Hematopoietic multipotent progenitor cell treated with erythropoietin and hydrocortisone succinate and interleukin-3 and kit ligand, for 17 days (in vitro differentiated cells): Measurements from ENCODE around the gene FBF1.

ENCODE experiments used
- DNase-seq: peaks from one replicate; pipeline ENCODE4 v3.0.0-alpha.2; 2015; ENCODE audit warnings: low spot score

Gene FBF1

DNA sequence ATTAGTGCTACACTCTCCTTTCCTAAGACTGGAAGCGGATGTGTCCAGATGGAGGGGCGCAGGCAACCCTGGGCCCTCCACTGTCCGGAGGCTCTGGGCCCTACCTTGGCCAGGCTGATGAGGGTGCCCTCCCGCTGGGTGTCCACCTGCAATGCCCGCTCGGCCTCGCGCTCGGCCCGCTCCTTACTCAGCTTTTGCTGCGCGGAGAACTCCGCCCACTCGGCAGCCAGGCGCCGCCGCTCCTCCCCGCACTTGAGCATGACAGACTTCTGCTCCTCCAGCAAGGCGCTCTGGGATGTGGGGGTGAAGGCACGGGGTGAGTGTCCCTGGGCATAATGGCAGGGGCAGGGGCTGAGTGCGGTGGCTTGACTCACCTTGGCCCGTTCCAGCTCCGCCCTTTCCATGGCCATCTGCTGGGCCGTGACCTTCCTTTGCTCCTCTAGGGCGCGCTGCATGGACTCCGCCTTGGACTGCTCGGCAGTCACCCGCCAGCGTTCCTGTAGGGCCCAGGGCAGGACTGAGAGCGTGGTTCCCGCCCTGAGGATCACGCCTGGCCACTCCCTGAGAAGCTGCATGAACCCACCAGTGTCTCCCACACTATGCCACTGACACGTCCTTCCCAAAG lies 26.1 kb downstream of the FBF1 start:
- DNase-seq, result no peak

DNA sequence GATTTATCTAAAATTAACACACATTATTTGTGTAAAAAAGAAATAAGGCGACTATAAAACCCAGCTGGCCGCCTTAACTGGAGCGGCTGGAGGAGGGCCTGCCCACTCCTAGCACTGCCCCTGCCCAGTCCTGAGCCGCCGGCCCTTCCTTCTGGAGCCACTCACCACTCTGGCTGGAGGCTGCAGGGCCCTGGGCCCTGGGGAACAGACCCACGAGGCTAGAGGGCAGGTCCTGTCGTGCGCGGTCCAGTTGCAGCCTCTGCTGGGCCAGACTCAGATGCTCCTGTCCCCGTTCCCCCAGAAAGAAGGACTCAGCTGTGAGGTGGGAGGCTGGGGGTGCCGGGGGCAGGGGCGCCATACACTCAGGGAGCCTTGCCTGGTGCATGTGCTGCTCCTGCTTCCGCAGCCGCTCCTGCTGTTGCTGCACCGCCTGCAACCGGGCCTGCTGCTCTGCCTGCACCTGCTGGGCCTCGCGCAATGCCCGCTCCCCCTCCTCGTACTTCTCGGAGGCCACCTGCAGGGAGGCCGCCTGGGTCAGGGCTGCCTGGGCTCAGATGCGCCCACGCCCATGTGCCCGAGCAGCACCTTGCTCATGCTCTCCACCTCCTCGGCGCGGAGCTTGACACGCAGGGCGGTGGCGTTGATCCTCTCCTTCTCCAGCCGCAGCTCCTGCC lies 27.2 kb downstream of the FBF1 start:
- DNase-seq, result no peak

DNA sequence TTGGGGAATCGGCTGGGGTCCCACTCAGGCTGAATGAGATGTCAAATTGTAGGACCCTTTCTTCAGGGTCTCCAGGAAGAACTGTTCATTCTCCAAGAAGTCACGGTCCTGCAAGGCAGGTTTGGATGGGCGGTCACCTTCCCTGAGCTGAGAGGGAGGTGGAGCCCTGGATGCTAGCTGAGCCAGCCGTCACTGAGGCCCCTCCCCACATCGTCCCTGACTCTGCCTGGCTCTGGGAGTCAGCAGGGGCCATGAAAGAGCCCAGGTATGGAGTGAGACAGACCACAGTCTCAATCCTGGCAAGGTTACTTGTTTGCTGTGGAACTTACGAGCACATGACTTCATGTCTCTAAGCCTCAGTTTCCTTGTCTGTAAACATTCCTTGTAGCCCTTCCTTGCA lies 30.1 kb downstream of the FBF1 start:
- DNase-seq, result no peak

DNA sequence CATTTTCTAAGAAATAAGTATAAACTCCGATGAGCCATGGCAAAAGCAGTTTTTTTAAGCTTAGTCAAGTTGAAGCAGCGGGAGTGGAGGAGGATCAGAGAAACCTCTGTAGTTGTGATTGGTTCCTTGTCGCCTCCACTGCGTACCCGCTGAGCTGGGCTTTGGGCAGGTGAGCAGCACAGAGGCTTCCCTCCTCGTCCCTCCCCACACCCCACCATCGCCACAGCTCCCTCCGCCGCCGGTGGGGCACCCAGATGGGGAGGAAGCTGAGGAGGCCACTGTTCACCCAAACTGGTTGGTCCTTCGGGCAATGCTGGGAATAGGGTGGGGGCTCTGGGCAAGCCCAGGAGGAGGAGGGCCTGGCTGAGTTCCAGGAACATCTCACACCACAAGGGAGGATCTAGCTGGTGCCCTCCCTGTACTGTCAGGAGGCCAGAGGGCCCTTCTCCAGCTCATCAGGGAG lies 31.0 kb downstream of the FBF1 start:
- no peak for DNase-seq

DNA sequence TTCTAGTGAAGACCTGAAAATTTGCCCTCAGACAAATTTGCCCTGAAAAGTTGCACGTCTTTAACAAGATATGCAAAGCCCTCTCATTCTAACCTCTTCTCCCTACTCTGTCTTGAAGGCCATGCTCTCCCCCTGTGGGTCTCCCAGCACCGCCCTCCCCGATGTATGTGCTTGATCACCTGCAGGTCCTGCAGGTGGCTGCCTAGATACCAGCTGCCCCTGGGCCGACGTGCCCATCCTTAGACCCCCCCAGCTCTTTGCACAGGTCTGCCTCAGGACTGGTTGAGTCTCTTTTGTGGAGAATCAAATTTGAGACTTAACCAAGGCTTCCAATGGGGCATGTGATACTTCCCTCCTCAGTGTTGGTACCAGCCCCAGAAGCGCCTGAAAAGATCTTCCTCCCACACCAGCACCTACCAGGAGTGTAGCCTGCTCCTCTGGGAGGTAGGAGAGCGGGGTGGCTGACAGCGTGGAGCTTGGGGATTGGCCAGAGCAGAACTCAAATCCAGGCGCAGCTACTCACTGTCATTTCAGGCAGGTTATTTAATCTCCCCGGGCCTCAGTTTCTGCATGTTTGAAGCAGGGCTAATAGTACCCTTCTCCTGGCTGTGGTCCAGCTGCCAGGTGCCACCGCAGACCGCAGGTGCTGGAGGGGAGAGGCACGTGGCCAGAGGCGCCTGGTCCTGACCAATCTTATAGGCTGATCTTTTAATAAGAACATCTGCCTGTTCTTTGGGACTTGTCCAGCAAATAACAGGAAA lies 31.6 kb downstream of the FBF1 start:
- no peak for DNase-seq

DNA sequence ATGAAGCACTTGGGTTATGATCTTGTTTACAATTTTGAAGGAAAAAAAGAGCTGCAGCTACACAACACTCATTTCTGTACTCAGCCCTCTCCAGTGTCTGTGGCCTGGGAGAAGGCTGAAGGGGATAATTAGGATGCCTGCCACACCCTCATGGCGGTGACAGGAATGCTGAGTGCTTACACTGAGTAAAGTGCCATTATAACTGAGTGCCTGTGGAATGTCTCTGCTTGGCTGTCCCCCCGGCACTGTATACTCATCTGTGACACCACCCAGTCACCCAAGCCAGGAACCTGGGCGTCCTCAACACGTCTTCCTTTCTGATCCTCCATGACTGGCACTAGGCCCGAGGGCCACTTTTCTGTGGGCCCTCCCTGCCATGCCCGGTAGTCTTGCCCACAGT lies 32.6 kb downstream of the FBF1 start:
- DNase-seq, result no peak

DNA sequence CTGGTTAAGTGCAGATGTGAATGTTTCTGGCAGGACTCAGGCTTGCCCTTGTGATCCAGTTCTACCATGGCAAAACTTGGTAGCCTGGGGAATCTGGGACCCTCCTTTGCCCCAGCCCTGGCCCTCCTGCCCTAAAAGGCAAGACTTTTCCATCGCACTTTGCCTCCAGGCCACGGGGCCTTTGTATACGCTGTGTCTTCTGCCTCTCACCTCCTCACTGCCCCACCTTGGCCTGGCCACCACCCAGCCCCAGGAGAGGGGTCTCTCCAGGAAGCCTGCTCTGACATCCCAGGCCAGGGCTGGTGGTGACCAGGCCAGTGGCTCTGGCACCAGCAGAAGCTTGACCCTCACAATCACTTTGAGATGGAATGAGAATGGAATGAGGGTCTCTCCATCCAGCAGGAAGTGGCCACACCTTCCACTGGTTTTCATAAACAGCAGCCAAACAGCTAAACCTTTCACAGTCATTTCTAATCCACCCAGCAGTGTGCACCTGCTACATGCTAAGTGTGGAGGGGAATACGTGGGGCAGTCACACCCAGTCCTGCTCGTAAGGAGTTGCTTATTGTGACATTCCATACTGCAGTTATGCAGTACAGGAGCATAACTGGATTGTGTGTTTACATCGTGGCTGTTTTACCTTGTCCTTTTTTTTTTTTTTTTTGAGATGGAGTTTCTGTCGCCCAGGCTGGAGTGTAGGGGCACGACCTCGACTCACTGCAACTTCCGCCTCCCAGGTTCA lies 34.5 kb downstream of the FBF1 start:
- no peak for DNase-seq

DNA sequence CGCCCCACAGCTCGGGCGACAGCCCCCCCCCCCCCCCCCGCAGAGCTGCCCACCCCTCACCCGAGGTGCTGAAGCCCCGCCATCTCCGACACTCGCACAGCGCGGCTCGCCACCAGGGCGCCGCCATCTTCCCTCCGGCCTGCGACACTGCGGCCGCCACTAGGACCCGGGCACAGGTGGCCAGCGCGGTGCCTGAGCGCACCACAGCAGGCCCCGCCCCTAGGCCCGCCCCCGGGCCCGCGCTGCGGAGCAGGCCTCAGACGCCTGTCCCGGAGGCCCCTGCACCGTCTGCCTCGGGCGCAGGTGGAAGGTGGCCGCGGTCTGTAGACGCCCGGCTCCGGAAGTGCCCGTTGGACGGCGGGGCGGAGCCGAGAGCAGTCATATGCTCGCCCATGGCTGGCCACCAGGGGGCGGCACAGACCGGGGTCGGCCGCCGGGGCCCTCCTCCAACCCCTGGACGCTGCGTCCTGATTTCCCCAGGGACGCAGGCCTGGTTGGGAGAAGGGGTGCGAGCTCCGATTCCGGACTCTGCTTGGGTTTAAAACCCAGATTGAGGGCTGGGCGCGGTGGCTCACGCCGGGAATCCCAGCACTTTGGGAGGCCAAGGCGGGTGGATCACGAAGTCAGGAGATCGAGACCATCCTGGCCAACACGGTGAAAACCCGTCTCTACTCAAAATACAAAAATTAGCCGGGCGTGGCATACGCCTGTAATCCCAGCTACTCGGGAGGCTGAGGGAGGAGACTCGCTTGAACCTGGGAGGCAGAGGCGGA lies 35.9 kb downstream of the FBF1 start, which contains the start of gene MRPL38:
TSS of gene MRPL38 (minus strand) at position 136 of the 773 bp plus-strand sequence. CDS start at position 127, 9 bp downstream.
- DNase-seq, result peak; percentile 93

DNA sequence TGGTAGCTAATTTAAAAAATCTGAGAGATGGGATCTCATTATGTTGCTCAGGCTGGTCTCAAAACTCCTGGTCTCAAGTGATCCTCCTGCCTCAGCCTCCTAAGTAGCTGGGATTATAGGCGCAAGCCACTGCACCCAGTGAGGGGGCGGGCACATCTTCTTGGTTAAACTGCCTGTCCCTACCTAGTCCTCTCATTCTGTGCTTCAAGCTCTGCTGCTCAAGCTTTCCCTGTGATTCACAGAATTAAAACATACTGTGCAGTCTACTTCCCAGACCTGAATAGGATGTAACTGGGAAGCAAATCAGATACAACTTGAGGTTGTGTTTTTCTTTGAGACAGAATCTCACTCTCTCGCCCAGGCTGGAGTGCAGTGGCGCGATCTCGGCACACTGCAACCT lies 38.4 kb downstream of the FBF1 start:
- no peak for DNase-seq

DNA sequence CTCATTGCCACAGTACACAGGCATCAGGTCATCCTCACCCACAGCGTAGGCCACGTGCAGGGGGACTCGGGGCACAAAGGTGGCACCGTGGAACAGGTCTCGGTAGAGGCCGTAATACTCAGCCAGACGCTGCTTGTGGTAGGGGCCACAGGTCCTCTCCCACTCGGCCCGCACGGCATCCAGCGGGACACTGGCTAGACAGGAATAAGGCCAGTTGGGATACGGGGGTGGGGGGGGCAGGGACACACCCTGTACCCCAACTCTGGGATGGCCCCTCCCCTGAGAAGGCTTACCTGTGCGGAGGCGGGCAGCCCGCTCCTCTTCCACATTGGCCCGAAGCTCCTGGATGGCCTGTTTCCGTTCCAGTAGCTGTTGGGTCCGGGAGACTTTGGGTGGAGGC lies 39.1 kb downstream of the FBF1 start:
- DNase-seq, result no peak

DNA sequence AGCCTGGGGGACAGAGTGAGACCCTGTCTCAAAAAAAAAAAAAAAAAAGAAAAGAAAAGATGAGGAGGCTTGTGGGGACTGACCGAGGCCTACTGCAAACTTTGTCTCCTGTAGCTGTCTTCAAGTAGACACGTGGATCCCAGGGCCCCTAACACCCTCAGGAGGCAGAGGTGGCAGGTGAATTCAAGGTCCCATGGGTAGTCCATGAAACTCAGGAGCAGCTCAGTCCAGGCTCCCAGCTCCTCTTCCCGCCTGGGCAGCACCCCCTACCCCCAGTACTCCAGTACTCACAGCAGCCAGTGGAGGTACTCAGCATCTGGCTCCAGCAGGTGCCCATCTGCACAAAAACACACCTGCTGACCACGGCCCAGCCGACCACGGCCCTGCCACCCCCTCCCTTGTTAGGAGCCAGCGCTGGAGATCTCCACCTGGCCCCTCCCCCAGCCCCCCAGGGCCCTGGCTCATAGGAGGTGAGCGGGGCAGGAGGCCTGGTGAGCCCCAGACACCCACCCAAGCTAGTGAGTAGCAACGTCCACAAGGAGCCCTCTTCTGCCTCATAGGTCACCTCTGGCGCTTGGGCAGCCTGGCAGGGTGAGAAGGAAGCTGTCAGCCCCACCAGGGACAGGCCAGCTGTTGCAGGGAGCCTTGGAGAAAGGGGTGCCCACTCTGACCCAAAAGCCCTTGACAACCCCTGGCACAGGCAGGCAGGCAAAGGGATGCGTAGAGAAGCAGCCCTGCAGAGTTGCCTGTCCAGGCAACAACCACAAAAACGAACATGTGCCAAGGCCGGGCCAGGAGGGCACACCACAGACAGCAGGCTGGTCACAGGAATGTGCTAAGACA lies 39.9 kb downstream of the FBF1 start:
- no peak for DNase-seq

DNA sequence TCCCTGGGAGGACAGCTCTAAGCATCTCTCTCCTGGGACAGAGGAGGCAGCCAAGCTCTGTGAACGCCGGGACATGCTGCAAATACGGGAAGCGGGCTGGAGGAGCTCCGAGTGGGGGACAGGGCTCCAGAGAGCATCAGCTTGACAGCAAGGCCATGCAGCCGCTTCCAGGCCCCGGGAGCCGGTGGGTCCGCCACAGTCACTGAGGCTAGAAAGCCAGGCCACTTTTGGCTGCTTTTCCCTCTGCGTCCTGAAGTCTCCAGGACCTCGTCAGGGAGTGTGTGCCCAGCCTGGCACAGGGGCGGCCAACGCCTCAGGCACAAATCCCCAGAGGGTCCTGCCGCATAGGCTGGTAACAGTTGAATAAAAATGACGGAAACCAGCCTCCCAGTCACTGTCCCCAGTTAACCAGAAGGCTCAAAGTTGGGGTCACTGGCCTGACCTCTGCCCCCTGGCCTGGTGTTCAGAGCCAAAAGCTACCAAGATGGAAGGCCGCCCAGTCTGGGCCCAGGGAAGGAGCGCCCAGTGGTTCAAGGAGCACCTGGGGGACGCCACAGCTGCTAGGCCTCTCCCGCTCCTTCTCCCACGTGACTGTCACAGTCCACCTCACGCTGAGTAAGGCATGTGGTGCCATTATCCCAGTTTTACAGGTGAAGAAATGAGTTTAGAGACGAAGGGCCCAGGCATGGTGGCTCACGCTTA lies 40.9 kb downstream of the FBF1 start:
- no peak for DNase-seq

DNA sequence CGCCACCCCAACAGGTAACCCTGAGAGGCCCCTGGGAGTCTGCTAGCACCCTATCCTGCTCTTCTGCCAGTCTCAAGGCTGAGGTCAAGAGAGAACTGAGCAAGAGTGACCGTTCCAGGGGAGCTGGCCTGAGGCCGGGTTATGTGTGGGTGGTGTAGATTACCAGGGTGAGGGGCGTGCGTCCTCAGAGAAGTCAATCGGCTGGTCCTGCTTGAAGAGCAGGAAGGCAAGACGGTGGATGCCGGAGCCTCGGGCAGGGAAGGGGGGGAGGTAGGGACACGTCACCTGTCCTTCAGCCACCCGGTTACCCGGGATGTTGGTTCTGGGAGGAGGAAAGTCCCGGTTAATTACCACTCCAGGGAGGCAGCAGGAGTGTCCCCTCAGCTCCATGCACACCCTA lies 41.5 kb downstream of the FBF1 start:
- no peak for DNase-seq

DNA sequence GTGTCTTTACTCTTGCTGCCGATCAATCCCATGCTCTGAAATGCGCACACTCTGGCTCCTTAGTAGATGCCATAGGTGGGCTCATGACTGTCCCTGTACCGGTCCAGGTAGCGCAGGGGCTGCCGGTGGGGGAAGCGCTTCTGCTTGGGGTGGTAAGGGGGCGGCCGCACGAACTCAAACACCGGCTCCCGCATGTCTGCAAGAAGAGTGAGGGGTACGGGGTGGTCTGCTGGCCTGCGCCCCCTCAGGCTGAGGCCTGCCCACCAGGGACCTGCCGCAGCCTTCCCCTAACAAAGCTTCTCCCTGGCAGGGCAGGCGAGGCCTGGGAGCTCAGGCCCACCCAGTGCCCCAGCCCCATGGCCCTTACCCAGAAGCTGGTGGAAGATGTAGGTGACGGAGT lies 42.1 kb downstream of the FBF1 start:
- DNase-seq, result no peak

DNA sequence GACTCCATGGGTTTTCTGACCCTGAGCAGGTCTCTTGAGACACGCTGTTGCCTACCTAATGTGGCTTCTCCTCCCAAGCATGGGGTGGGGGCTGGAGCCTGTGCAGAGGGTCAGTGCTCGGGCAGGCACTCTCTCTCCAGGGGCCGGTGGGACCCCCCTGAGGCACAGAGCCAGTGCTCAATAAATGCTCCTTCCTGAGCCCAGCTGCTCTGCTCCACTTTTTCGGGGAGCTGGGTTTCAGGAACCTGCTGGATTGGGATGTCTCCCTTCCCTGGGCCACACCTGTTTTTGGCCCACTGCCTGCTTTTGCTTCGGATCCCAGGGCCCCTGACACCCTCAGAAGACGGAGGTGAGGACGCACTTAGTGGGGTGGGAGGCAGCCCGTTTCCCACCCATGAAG lies 42.8 kb downstream of the FBF1 start:
- no peak for DNase-seq

DNA sequence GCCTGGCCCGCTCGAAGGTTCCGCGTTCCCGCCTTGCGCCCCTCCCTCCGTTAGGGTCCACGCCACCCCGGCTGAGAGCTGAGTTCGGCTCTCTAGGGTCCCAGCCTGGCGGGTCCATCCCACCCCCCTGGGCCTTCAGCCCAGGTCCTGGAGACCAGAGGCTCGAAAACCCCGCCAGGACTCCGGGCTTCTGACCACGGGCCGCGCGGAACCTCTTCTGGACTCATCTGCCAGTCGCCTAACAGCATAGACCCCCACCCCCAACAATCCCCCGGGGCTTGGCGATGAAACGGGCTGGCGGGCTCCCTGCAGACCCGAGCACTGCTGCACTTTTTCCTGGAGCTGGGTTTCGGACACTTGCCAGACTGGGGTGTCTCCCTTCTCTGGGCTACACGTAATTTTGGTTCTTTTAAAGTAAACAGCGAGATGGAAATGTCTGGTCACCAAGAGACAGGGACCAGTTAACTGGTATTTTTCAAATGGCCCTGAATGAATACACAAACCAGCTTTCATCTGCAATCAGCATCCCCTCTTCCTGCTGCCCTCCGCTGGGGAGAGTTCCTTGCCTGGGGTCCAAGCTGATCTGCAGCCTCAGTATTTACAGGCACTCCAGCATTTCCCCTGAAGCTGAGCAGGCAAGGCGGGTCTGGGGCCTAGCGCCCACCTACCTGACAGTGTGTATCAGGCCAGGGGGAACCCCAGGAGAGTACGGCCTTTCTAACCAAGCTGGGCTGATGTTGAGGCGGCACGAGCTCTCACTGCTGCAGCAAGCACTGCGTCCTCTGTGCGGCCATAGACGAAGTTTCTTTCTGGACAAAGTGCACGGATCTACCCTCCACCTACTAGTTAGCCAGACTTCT lies 43.5 kb downstream of the FBF1 start:
- no peak for DNase-seq

DNA sequence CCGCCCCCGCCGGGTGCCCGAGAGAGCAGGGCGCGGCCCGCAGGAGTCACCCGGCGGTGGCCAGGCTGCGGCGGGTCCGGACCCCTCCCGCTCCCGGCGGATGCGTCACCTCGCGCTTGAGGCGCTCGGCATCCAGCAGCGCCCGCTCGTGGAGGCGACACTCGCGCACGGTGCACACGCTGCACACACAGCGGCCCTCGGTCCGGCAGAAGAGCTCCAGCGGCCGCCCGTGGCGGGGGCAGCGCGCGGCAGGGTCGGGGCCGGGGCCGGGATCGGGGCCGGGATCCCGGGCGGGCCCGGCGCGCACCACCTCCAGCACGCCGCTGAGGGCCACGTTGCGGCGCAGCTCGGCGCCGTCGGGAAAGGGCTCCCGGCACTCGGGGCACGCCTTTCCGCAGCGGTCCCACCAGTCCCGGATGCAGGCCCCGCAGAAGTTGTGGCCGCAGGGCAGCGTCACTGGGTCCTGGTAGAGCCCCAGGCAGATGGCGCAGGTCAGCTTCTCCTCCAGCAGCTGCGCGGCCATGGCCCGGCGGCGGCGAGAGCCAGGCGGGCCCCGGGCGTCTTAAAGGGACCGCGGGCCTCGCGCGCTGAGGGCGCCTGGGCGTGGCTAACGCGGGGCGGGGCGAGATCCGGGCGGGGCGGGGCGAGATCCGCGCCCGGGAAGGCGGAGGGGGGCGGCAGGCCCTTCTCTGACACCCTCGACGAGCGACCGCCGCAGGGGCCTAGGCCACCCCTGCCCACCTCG lies 44.3 kb downstream of the FBF1 start, which contains the start of gene TRIM65:
TSS of gene TRIM65 (minus strand) at position 537 of the 745 bp plus-strand sequence. CDS start at position 523, 14 bp downstream.
- peak; percentile 74 for DNase-seq
